NCI-H146 (cell line): ENCODE results near the gene AGXT2.

Experiments used
- DNase-seq: peaks from one replicate; lab custom pipeline; 2025; lab: John Stamatoyannopoulos, UW

AGXT2 gene

DNA sequence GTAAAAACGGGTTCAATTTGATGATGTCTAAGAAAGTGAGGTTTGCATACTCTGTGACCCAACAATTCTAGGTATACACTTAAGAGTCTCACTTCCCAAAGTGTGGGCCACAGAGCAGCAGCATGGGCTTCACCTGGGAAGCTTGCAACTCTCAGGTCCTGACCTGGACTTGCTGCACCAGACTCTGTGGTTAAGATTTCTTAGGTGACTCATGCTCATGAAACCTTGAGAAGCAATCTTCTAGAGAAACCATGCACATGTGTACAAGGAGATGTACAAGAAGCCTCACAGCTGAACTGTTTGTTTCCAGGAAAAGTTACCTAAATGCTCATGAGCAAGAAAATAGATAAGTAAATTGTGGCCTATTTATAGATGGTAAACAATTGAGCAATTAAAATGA lies 88.4 kb downstream of the AGXT2 start:
- no peak for DNase-seq

DNA sequence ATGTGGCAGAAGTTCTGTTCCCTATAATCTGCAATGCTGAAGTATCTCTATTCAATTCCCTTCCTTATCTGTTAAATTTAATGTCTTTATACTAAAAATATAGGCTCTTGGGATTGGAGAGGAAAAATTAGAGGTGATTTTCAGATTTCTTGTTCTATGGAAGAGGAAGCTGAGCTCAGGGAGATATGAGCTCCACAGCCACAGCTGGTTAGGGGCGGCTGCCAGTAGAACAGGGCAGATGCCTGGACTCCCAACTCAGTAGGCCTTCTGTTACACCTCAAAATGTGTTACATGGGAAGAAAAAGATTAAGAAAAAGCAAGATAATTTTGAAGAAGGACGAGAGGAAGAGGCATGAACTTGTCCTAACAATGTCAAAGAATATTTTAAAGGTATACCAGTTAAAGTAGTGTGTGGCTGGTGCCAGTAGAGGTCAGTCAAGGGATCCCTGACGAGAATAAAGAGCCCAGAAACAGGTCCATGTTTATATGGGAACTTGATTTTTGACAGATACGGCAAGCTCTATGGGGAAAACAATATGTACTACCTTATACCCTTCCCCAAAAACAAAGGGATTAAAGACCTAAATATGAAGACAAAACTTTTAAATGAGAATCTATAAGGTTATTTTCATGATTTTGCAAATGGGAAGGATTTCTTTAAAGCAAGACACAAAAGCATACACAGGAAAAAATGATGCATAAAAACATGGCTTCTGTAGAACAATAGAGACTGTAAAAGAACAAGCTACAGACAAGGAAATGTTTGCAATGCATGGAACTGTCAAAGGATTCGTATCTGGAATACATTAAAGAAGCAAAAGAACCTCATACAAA lies 89.7 kb downstream of the AGXT2 start:
- DNase-seq = peak; percentile 4

DNA sequence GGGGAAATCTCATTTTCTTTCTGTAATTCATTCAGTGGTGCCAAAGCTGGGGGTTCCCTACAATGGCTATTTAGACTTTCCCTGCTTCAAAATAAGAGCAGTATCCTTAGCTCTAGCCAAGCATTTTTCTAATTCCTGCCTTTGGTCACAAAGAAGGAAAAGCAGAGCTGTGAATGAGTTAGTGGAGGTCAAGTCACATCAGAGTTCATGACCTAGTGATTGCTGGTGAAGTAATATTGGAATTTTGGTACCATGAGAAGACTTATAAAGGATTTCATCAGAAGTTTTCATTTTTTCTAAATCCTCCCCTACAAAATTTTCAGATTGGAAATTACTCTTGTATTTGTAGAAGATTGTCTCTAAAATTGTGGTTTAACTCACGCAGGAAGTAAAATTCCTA lies 90.4 kb downstream of the AGXT2 start:
- DNase-seq = no peak
